ENCODE measurements around the gene HIGD1A.

Gene HIGD1A

GRCh38 chr3:42801784-42802183 is 2.5 kb downstream of the HIGD1A start:
- in situ Hi-C loops (cut with MboI; ENCODE audit: low sequenced_read_pairs), result no loop called here

- in situ Hi-C loops (cut with MboI; ENCODE audit: low sequenced_read_pairs), result no loop called here
Measured at GRCh38 chr3:42801048-42801620, 3.2 kb downstream of the HIGD1A start.

GRCh38 chr3:42800251-42800650 is 4.0 kb downstream of the HIGD1A start:
- in situ Hi-C loops (cut with MboI; ENCODE audit: low sequenced_read_pairs), result no loop called here

DNA sequence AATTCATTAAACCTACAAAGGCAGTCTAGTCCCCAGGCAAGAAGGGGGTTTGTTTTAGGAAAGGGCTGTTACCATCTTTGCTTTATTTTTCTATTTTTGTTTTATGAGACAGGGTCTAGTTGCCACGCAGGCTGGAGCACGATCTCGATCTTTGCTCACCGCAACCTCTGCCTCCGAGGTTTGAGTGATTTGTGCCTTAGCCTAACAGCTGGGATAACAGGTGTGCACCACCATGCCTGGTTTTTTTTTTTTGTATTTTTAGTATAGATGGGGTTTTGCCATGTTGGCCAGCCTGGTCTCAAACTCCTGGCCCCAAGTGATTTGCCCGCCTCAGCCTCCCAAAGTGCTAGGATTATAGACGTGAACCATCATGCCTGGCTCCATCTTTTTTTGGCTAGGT is 4.9 kb downstream of the HIGD1A start:
- in situ Hi-C loops (cut with MboI; ENCODE audit: low sequenced_read_pairs), result no loop called here

GRCh38 chr3:42796332-42796885 is 7.9 kb downstream of the HIGD1A start:
- in situ Hi-C loops (cut with MboI; ENCODE audit: low sequenced_read_pairs), result no loop called here

- in situ Hi-C loops (cut with MboI; ENCODE audit: low sequenced_read_pairs), result no loop called here
Measured at GRCh38 chr3:42795621-42796181, 8.6 kb downstream of the HIGD1A start.

DNA sequence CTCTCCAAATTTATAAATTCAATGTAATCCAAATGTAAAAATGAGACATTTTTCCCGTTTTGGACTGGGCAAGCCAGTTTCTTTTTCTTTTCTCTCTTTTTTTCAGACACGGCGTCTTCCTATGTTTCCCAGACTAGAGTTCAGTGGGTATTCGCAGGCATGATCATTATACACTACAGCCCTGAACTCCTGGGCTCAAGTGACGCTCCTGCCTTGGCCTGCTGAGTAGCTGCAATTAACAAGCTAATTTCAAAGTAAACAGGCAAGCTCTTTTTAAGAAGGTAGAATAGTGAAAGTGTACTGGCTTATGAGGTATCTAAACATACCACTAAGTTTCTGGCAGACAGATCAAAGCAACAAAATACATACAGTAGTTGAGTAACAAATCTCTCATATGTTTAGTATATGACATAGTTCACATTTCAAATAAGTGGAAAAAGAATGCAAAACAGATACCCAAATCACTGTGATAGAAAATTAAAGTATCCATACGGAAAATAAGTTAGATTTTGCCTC is 13.5 kb downstream of the HIGD1A start:
- in situ Hi-C loops (cut with MboI; ENCODE audit: low sequenced_read_pairs), result no loop called here

GRCh38 chr3:42786631-42787030 is 17.7 kb downstream of the HIGD1A start:
- in situ Hi-C loops (cut with MboI; ENCODE audit: low sequenced_read_pairs), result no loop called here

- in situ Hi-C loops (cut with MboI; ENCODE audit: low sequenced_read_pairs), result no loop called here
Measured at GRCh38 chr3:42786212-42786611, 18.1 kb downstream of the HIGD1A start.

DNA sequence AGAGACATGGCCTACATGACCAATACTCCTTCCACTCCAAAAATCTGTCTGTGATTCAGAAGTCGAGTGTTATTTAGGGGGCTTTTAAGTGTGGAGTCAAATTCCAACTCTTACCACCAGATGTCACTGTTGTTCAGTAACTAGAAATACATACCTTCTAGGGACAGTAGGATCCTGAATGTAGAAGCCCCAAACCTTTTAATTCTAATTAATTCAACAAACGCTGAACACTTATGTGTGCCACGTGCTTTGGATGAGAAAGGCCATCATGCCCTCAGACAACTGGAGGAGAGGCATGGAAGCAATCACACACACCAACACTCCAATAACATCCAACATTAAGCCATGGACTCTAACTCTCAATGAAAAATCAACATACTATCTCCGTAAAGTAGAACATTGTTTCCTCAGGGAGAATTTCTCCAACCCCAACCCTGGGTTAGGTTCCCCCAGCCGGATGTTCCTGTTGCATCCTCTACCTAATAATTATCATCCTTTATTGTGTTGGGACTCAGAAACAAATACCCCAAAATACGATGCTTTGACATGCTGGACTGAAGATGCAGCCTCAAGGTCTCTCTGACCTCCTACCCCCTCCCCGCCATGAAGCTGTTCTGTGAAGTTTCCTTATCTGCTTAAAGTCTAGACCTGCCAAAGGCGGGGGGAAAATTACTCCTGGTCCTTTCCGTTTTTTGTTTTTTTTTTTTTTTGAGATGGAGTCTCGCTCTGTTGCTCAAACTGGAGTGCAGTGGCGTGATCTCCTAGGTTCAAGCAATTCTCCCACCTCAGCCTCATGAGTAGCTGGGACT is 23.2 kb downstream of the HIGD1A start:
- in situ Hi-C loops (cut with MboI; ENCODE audit: low sequenced_read_pairs), result no loop called here

GRCh38 chr3:42780398-42780797 is 23.9 kb downstream of the HIGD1A start:
- in situ Hi-C loops (cut with MboI; ENCODE audit: low sequenced_read_pairs), result no loop called here

- in situ Hi-C loops (cut with MboI; ENCODE audit: low sequenced_read_pairs), result no loop called here
Measured at GRCh38 chr3:42778644-42779043, 25.6 kb downstream of the HIGD1A start.

- in situ Hi-C loops (cut with MboI; ENCODE audit: low sequenced_read_pairs), result no loop called here
Measured at GRCh38 chr3:42773409-42773751, 30.9 kb downstream of the HIGD1A start.

DNA sequence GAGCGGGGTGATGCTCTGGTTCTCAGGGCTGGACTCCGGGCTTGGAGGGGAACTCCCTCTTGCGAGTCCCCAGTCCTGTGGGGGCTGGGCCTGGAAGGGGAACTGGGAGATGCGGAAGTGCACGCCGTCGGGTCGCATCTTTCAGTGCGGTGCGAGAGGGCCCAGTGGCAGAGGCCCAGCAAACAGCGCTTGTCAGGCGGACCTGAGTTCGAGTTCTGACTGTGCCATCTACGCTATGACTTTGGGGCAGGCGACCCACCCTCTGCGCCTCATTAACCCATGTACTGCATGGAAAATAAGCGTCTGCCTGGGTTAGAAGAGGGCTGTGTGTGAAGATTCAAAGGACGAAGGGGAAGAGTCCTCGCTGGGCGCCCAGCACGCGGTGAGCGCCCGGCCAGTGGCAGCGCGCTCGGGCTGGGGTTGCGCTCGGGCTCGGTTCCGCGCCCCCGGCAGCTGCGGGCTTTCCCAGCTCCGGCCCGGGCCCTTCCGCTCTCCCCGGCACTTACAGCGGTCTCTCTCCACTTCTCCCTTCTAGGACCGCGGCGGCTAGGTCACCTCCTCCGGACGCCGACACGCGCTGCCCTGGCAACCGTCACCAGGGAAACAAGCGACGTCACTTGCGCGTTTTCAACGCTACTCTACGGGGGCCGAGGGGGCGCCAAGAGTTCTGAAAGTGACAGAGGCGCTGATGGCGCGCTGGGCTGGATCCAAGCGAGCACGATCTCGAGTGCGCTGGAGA is 31.5 kb downstream of the HIGD1A start, which contains the start of gene CCDC13:
Gene CCDC13 (minus strand): TSS at position 584 of the 739 bp plus-strand sequence. CDS start 14,908 bp downstream, outside the sequence.
- in situ Hi-C loops (cut with MboI; ENCODE audit: low sequenced_read_pairs), result no loop called here

GRCh38 chr3:42771271-42771670 is 33.0 kb downstream of the HIGD1A start:
- in situ Hi-C loops (cut with MboI; ENCODE audit: low sequenced_read_pairs), result no loop called here

DNA sequence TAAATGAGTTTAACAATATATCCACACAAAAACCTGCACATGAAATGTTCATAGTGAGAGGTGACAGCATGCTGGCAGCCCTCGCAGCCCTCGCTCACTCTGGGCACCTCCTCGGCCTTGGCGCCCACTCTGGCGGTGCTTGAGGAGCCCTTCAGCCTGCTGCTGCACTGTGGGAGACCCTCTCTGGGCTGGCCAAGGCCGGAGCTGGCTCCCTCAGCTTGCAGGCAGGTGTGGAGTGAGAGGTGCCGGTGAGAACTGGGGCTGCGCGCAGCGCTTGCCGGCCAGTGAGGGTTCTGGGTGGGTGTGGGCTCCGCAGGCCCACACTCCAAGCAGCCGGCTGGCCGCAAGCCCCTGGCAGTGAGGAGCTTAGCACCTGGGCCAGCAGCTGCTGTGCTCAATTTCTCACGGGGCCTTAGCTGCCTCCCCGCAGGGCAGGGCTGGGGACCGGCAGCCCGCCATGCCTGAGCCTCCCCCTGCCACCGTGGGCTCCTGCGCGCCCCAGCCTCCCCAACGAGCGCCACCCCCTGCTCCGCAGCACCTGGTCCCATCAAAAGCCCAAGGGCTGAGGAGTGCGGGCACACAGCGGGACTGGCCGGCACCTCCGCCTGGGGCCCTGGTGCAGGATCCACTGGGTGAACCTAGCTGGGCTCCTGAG is 34.7 kb downstream of the HIGD1A start:
- in situ Hi-C loops (cut with MboI; ENCODE audit: low sequenced_read_pairs), result no loop called here

GRCh38 chr3:42764561-42765295 is 39.6 kb downstream of the HIGD1A start:
- in situ Hi-C loops (cut with MboI; ENCODE audit: low sequenced_read_pairs), result no loop called here

DNA sequence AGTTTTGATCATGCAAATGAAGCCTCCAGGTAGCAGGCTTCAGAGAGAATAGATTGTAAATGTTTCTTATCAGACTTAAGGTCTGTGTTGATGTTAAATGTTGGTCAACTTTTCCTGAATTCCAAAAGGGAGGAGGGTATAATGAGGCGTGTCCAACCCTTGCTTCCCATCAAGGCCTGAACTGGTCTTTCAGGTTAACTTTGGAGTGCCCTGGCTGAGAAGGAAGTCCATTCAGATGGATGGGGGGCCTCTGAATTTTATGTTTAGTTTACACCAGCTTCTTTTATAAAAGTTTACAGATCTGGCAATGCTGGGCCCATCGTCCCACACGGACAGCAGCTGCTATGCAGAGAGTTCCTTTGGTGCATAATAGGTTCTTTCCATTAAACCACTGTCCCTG is 40.2 kb downstream of the HIGD1A start:
- in situ Hi-C loops (cut with MboI; ENCODE audit: low sequenced_read_pairs), result no loop called here

GRCh38 chr3:42763021-42763420 is 41.3 kb downstream of the HIGD1A start:
- in situ Hi-C loops (cut with MboI; ENCODE audit: low sequenced_read_pairs), result no loop called here

Measured in hTERT RPE-1 (cell line).